ENCODE results near the gene PMEPA1.

DNA sequence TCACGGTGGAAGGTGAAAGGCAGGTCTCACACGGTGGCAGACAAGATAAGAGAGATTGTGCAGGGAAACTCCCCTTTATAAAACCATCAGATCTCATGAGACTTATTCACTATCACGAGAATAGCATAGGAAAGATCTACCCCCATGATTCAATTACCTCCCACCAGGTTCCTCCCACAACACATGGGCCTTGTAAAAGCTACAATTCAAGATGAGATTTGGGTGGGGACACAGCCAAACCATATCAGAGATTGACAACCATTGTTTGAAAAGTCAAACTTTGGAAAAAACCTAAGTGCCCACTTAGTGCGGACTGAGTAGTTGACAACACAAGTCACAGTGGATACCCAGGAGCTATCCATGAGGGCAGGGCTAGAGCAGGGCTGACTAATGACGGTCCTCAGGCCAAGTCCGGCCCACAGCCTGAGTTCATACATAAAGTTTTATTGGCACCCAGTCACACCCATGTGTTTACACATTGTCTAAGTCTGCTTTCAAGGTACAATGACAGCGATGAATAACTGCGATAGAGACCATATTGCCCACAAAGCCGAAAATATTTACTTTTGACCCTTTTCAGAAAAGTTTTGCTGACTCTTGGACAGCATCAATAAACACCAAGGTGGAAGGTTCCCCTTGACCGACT lies 33.8 kb upstream of the PMEPA1 start:
- TF ChIP-seq, protein P1, sequence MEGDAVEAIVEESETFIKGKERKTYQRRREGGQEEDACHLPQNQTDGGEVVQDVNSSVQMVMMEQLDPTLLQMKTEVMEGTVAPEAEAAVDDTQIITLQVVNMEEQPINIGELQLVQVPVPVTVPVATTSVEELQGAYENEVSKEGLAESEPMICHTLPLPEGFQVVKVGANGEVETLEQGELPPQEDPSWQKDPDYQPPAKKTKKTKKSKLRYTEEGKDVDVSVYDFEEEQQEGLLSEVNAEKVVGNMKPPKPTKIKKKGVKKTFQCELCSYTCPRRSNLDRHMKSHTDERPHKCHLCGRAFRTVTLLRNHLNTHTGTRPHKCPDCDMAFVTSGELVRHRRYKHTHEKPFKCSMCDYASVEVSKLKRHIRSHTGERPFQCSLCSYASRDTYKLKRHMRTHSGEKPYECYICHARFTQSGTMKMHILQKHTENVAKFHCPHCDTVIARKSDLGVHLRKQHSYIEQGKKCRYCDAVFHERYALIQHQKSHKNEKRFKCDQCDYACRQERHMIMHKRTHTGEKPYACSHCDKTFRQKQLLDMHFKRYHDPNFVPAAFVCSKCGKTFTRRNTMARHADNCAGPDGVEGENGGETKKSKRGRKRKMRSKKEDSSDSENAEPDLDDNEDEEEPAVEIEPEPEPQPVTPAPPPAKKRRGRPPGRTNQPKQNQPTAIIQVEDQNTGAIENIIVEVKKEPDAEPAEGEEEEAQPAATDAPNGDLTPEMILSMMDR (conservative IDR thresholded peaks at IDR 0.05): no peak
- TF ChIP-seq ZFX (IDR thresholded peaks at IDR 0.05): no peak
